GM12865 (cell line): Measurements from ENCODE around the gene TYW5.
A peak's percentile ranks its signal among the peaks of the same experiment; 100 is the strongest.

ENCODE experiments used
- DNase-seq: peaks from one replicate; pipeline ENCODE4 v3.0.0; 2010; ENCODE audit warnings: low read depth
- H3K4me3 ChIP-seq: 2 replicates; pipeline ENCODE4 v1.5.1; 2011; ENCODE audit warnings: mild to moderate bottlenecking, low read depth, low read length, control low read depth
- TF ChIP-seq, protein P1 (sequence below): IDR thresholded peaks from 2 replicates; pipeline ENCODE4 v1.5.1; 2011; ENCODE audit warnings: low read length, control low read depth, low read depth, inconsistent platforms; ENCODE audit not compliant: insufficient read depth; ENCODE audit errors: missing control alignments

The TYW5 gene, protein sequence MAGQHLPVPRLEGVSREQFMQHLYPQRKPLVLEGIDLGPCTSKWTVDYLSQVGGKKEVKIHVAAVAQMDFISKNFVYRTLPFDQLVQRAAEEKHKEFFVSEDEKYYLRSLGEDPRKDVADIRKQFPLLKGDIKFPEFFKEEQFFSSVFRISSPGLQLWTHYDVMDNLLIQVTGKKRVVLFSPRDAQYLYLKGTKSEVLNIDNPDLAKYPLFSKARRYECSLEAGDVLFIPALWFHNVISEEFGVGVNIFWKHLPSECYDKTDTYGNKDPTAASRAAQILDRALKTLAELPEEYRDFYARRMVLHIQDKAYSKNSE

DNA sequence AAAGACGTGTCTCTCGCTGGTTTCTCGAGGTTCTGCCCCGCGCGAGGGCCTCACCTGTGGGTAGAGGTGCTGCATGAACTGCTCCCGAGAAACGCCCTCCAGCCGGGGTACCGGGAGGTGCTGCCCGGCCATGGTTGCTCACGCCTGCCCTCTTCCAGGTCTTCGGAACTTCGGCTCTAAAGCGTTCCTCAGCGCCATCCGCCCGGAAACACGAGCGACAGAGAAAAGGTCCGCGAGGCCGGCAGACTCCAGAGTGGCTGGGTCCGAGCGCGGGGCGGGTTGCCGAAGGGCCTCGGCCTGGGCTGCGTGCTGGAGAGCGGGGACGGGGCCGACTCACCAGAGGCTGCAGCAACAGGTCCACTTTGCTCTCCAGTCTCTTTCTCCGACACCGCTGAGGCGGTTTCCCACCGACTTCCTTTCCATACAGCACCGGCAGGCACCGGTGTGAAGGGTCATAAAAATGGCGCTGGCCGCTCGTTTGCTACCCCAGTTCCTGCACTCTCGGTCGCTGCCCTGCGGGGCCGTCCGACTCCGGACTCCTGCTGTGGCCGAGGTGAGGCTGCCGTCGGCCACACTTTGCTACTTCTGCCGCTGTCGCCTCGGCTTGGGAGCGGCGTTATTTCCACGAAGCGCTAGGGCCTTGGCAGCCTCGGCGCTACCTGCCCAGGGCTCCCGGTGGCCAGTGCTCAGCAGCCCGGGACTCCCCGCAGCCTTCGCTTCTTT, at the start of gene TYW5, which contains the start of gene MAIP1:
TSS of gene TYW5 (minus strand) at position 153 of the 723 bp plus-strand sequence. CDS start at position 132, 21 bp downstream.
TSS of gene MAIP1 (plus strand) at position 244 of the 723 bp plus-strand sequence. CDS start at position 461, 217 bp downstream.
- H3K4me3 ChIP-seq: peak within 1 kb of the TSS; percentile 90
- TF ChIP-seq, protein P1, sequence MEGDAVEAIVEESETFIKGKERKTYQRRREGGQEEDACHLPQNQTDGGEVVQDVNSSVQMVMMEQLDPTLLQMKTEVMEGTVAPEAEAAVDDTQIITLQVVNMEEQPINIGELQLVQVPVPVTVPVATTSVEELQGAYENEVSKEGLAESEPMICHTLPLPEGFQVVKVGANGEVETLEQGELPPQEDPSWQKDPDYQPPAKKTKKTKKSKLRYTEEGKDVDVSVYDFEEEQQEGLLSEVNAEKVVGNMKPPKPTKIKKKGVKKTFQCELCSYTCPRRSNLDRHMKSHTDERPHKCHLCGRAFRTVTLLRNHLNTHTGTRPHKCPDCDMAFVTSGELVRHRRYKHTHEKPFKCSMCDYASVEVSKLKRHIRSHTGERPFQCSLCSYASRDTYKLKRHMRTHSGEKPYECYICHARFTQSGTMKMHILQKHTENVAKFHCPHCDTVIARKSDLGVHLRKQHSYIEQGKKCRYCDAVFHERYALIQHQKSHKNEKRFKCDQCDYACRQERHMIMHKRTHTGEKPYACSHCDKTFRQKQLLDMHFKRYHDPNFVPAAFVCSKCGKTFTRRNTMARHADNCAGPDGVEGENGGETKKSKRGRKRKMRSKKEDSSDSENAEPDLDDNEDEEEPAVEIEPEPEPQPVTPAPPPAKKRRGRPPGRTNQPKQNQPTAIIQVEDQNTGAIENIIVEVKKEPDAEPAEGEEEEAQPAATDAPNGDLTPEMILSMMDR: peak; percentile 15
- DNase-seq: peak; percentile 90

DNA sequence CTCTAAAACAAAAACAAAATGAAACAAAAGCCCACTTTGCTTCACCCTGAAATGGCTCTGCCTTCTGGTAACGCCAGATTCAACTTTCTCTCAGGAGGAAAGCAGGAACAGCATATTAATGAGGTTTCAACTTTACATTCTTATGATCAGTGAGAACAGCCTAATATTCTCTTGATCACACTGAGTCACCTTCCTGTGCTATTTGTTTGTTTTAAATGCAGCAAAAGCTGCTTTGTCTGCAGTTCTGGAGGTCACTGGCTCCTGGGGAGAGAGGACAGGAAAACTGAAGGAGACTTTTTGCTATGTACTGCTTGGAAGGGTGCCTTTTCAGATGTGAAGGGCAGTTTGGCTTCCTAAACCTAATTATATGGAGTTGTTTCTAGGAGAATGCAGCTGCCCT, 48.2 kb upstream of the TYW5 start:
- H3K4me3 ChIP-seq: no peak overlapping the region
- TF ChIP-seq, protein P1: no peak
- DNase-seq: no peak

DNA sequence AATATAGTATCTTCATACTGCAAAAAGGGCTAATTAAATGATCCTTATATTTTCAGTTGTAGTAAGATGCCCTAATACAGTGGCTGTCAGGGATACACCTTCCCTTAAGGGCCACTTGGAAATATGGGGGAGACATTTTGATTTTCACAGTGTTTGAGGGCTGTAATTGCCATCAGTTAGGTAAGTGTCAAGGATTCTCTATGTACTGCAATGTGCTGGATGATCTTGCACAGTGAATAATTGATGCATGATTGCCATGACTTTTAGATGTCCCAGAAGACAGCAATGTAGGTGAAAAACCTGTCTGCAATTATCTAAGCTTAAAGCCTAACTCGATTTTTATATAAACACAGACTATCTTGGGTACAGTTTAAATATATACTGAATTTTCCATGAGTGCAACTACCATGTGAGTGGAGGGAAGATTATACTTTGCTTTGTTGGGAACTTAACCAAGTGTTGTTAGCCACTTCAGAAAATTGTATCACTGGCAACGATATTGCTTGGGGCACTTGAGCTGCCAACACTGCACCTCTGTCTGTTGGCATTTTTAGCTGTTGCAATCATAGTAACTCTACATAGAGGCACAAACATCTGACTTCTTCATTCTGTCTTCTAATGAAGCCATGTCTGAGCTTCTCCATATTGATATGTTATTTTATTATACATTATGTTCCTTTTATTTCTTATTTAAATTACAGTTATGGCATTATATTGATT, 45.3 kb upstream of the TYW5 start:
- no peak overlapping the region for H3K4me3 ChIP-seq
- TF ChIP-seq, protein P1: no peak
- no peak for DNase-seq

DNA sequence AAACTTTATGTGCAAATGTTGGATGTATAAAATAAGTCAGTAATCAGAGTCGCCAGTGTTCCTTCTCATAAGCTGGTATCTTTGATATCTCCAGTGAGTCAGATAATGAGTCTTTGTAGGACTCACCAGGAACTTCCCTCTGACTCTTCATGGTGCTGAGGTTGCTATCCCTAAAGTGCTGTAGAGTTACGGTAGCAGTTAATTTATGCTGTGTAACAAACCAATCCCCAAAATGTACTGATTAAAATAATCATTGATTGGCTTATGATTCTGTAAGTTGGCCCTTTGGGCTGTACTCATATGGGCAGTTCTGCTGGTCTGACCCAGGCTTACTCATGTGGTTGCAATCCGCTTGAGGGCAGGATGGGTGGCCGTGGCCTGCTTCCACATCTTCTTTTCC, 43.9 kb upstream of the TYW5 start:
- no peak overlapping the region for H3K4me3 ChIP-seq
- TF ChIP-seq, protein P1: no peak
- no peak for DNase-seq

DNA sequence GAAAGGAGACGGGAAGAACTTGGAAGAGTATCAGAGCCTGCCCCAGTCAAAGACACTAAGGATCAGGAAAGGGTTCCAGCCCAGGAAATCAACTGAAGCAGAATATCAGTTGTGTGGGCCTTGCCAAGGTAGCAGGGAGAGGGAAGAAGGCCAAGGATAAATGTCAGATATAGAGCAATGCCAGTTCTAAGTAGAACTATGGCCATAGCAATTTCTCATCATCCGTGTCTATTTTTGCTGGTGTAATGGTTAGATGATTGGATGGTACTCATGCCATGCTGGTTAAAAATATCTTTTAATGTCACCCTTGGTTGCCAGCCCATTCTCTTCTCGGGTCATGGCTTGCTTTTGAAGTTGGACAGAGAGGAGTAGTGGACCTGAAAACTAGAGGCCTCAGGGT, 42.0 kb upstream of the TYW5 start:
- no peak for DNase-seq
- H3K4me3 ChIP-seq: no peak overlapping the region
- TF ChIP-seq, protein P1: no peak

DNA sequence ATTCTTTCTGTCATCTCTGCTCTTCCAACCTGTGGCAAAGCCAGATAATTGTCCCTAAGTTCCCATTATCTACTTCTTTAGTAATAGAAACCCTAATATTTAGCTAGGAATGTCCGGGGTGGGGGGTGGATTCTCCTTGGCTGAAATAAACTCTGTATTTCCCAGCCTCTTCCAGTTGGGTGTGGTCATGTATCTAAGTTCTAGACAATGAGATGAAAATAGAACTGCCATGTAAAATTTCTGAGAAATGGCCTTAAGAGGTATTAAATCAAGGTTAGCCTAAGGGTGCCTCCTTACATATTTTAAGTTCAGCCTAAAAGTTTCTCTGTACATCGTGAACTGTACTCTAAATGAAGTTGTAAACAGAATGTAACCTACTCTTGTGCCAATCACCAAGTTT, 39.6 kb upstream of the TYW5 start:
- no peak overlapping the region for H3K4me3 ChIP-seq
- DNase-seq: no peak
- TF ChIP-seq, protein P1: no peak
